T-cell (primary cell): ENCODE results near the gene CD84. TPM values are rescaled to one million over a fixed set of nuclear protein-coding genes. Genes with fewer than 3 reads are reported as not detected.
A peak's percentile ranks its signal among the peaks of the same experiment; 100 is the strongest.
"Not testable (repeated sequence)": the region's sequence is repeated elsewhere in the genome, so short reads cannot be mapped to it uniquely, and the experiment has no call there.

Experiments used
- ATAC-seq, 4 experiments: fragments of 200-7000 bp in 3 of 4; fragments of 150-1000 bp in 1 of 4; cut with Tn5 transposase; replicated peaks in 1 of 4; 1 replicate in 3 of 4; 2 replicates in 1 of 4; pipeline ENCODE4 v1.10.0; 2021; ENCODE audit warnings: moderate library complexity in 3 of 4, mild to moderate bottlenecking in 2 of 4, moderate number of reproducible peaks in 1 of 4
- CTCF ChIA-PET, 2 donors: fragments of 300-600 bp; sonication (Branson Sonifier 250); formaldehyde crosslinking; loops; one replicate each; lab custom pipeline; 2022; ENCODE audit warnings: antibody characterized with exemption in 2 of 2; lab: Charles Lee
- POLR2A ChIA-PET, 2 donors: fragments of 300-600 bp; sonication (Branson Sonifier 250); formaldehyde crosslinking; loops; one replicate each; lab custom pipeline; 2022; ENCODE audit warnings: antibody characterized with exemption in 2 of 2; lab: Charles Lee
- DNase-seq, 35 experiments: peaks; one replicate each; pipeline versions ENCODE4 v3.0.0 to v3.0.0-alpha.2; 2013 to 2023
- H3K27ac ChIP-seq: one replicate; pipeline ENCODE4 v1.5.1; 2013; ENCODE audit warnings: low read length
- H3K27me3 ChIP-seq, 2 experiments: replicated peaks in 1 of 2; 1 replicate in 1 of 2; 2 replicates in 1 of 2; pipeline versions ENCODE4 v1.6.1 to v1.7.0; 2013; ENCODE audit warnings: low read length in 1 of 2, mixed read lengths in 1 of 2; ENCODE audit not compliant: control insufficient read depth in 2 of 2, insufficient read depth in 2 of 2; ENCODE audit errors: extremely low read depth in 1 of 2
- H3K36me3 ChIP-seq, 2 donors: 1 replicate in 1 of 2; 2 replicates in 1 of 2; pipeline versions ENCODE4 v1.6.1 to v1.7.0; 2013; ENCODE audit warnings: low read length in 1 of 2; ENCODE audit not compliant: control insufficient read depth in 2 of 2, insufficient read depth in 1 of 2; ENCODE audit errors: extremely low read depth in 1 of 2
- H3K4me1 ChIP-seq, 2 experiments: 1 replicate in 1 of 2; 2 replicates in 1 of 2; pipeline versions ENCODE4 v1.6.1 to v1.7.0; 2013; ENCODE audit warnings: low read length in 2 of 2, mixed read lengths in 1 of 2; ENCODE audit not compliant: insufficient read depth in 2 of 2, control insufficient read depth in 1 of 2; ENCODE audit errors: extremely low read depth in 1 of 2
- H3K4me3 ChIP-seq, 2 donors: 1 replicate in 1 of 2; 2 replicates in 1 of 2; pipeline versions ENCODE4 v1.5.1 to v1.7.0; 2013; ENCODE audit warnings: mild to moderate bottlenecking in 2 of 2, low read length in 1 of 2, moderate library complexity in 1 of 2; ENCODE audit not compliant: control insufficient read depth in 1 of 2; ENCODE audit errors: extremely low read depth in 1 of 2
- H3K9me3 ChIP-seq: 2 replicates; pipeline ENCODE4 v1.7.0; 2013
- H3K27ac Mint-ChIP-seq, 2 donors: one replicate each; pipeline ENCODE4 v1.8.0; 2020 to 2021; ENCODE audit warnings: mild to moderate bottlenecking in 2 of 2, mixed read lengths in 2 of 2
- H3K27me3 Mint-ChIP-seq, 2 donors: one replicate each; pipeline ENCODE4 v1.8.0; 2021 to 2022; ENCODE audit warnings: mixed read lengths in 2 of 2
- H3K36me3 Mint-ChIP-seq: one replicate; pipeline ENCODE4 v1.8.0; 2021; ENCODE audit warnings: mixed read lengths
- H3K4me1 Mint-ChIP-seq, 3 donors: one replicate each; pipeline ENCODE4 v1.8.0; 2020 to 2022; ENCODE audit warnings: mixed read lengths in 3 of 3, mild to moderate bottlenecking in 1 of 3
- H3K4me3 Mint-ChIP-seq, 3 donors: one replicate each; pipeline ENCODE4 v1.8.0; 2020 to 2022; ENCODE audit warnings: mild to moderate bottlenecking in 3 of 3, mixed read lengths in 3 of 3, moderate library complexity in 3 of 3
- H3K9me3 Mint-ChIP-seq, 3 donors: one replicate each; pipeline ENCODE4 v1.8.0; 2020 to 2022; ENCODE audit warnings: mixed read lengths in 3 of 3
- WGBS: methylation state at CpG from one replicate; pipeline ENCODE4 v1.1.5; 2013; ENCODE audit warnings: missing lambda C conversion rate; ENCODE audit not compliant: insufficient coverage; 5-methylcytosine and 5-hydroxymethylcytosine counted together
- total RNA-seq, 35 experiments: library from RNA in 6 of 35; stranded (reverse) in 6 of 35; fragments of 120-200 nt in 1 of 35; gene quantifications; one replicate each; pipeline versions ENCODE4 v1.2.1 to v1.2.4 and lab custom pipeline; 2013 to 2026

CD84 gene
- total RNA-seq, 5 donors from 2014 or later (not counting 1 experiment from before 2014, with no cell fraction given): 47.5 to 97.4 (median 51.8) TPM

DNA sequence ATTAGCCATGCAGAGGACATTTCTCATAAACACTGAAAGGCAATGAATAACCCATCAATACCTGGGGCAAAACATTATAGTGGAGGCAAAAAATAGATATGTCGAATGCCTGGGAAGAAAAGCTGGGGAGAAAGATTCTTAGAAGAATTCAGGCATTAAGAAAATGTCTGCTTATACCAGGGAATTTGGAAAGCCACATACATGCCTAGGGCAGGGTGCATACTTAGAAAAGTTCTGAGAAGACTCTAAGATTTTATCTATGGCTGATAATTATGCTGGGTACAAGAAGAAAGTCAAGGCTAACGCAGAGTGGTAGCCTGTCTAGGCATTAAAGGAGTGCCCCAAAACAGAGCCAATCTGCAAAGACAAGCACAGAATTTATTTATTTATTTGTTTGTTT lies 74.6 kb downstream of the CD84 start:
- Mint-ChIP-seq H3K4me3 (peak overlapping the region in 1 of 3 donors; percentile 5), H3K27ac (peak overlapping the region in 1 of 2 donors; percentile 7), H3K36me3 (peaks cover 84% of the 10 kb centered on the region), H3K4me1 (peaks cover 57 to 67% (median 59%) of the 10 kb centered on the region in 3 donors), H3K9me3 (peaks cover 15 to 41% (median 17%) of the 10 kb centered on the region in 3 donors), H3K27me3 (no peaks in the 10 kb centered on the region)
- peaks cover 0 to 11% of the 10 kb centered on the region in 2 experiments for H3K4me1 ChIP-seq
- ChIA-PET CTCF (no interaction called here), POLR2A (no interaction called here)
- H3K27me3 ChIP-seq: no peaks in the 10 kb centered on the region
- H3K27ac ChIP-seq: no peak overlapping the region
- ATAC-seq (no peak), DNase-seq (no peak)
- no peak overlapping the region for H3K4me3 ChIP-seq
- WGBS: no CpG with 5 or more reads among the region's 2 CpGs
- H3K9me3 ChIP-seq: peaks cover 2% of the 10 kb centered on the region
- H3K36me3 ChIP-seq: peaks cover 4 to 20% of the 10 kb centered on the region in 2 donors

DNA sequence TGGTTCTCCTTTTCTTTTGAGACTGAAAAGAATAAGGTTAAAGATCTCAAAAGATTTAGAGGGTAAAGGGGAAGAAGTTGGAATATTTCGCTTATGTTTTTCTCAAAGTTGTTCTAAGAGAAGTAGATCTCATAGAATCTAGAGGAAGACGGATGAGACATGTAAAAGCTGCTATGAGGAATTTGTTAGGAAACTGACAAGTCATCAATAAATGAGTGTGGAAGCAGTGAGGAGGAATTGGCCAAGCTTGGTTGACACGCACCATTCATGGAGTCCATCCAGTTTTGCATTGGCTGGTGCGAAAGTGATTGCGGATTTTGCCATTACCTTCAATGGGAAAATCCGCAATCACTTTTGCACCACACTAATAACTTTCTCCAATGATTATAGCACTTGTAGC lies 76.2 kb downstream of the CD84 start:
- H3K27ac ChIP-seq: no peak overlapping the region
- H3K27me3 Mint-ChIP-seq: no peaks in the 10 kb centered on the region
- H3K4me3 ChIP-seq: no peak overlapping the region
- ChIA-PET CTCF (no interaction called here), POLR2A (no interaction called here)
- H3K36me3 ChIP-seq: peaks cover 4 to 23% of the 10 kb centered on the region in 2 donors
- H3K4me1 ChIP-seq: peaks cover 0 to 11% of the 10 kb centered on the region in 2 experiments
- no peaks in the 10 kb centered on the region for H3K27me3 ChIP-seq
- DNase-seq: no peak
- H3K4me1 Mint-ChIP-seq: peaks cover 62 to 74% (median 64%) of the 10 kb centered on the region in 3 donors
- H3K27ac Mint-ChIP-seq: peak overlapping the region; percentile 13 to 21
- peaks cover 2% of the 10 kb centered on the region for H3K9me3 ChIP-seq
- H3K9me3 Mint-ChIP-seq: peaks cover 15 to 38% (median 21%) of the 10 kb centered on the region in 3 donors
- H3K36me3 Mint-ChIP-seq: peaks cover 84% of the 10 kb centered on the region
- H3K4me3 Mint-ChIP-seq: no peak overlapping the region
- 95% methylated on average over 2 of the region's 6 CpGs for WGBS
- no peak for ATAC-seq

DNA sequence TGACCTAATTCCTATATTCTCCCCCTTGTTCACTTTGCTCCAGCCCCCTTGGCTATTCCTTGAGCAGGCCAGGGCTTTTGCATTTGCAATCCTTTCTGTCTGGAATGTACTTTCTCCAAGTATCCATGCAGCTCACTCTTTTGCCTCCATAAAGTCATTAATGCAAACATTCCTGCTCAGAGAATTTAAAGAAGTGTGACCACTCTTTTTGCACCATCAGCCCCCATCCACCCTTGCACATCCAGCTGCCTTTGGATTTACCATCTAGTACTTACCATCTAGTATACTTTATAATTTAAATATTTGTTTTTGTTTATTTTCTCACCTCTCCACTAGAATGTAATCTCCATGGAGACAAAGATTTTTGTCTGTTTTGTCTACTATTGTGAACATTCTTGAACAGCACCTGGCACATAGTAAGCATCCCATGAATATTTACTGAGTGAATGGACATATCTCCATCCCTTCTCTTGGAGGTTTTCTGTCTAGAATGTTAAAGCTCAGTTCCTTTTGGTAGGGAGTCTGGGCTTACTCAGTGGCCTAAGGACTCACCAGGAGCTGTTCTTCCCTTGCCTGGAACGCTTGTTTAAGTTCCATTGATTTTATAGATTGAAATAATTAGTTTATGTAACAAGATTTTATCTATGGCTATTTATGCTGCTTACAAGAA lies 78.8 kb downstream of the CD84 start:
- peaks cover 66% of the 10 kb centered on the region for H3K36me3 Mint-ChIP-seq
- ATAC-seq (no peak), DNase-seq (no peak)
- peaks cover 0 to 10% of the 10 kb centered on the region in 2 experiments for H3K4me1 ChIP-seq
- no peak overlapping the region for H3K4me3 Mint-ChIP-seq
- H3K27me3 Mint-ChIP-seq: no peaks in the 10 kb centered on the region
- H3K27ac Mint-ChIP-seq: peak overlapping the region; percentile 4 to 53
- no peak overlapping the region for H3K27ac ChIP-seq
- H3K27me3 ChIP-seq: no peaks in the 10 kb centered on the region
- no peak overlapping the region for H3K4me3 ChIP-seq
- H3K9me3 ChIP-seq: no peaks in the 10 kb centered on the region
- H3K36me3 ChIP-seq: peaks cover 4 to 30% of the 10 kb centered on the region in 2 donors
- peaks cover 50 to 74% (median 64%) of the 10 kb centered on the region in 3 donors for H3K4me1 Mint-ChIP-seq
- WGBS: no CpG with 5 or more reads among the region's 1 CpG
- ChIA-PET CTCF (interaction anchor here (0.5 to 1.8 kb wide), 2 partner anchors 41 to 772 kb away, joined by 4 to 5 read pairs; no protein-coding TSS in a partner anchor), POLR2A (no interaction called here)
- peaks cover 1 to 13% (median 7%) of the 10 kb centered on the region in 3 donors for H3K9me3 Mint-ChIP-seq

GRCh38 chr1:160499631-160500030 lies 79.7 kb downstream of the CD84 start:
- H3K4me3 Mint-ChIP-seq: no peak overlapping the region
- peaks cover 0 to 9% (median 7%) of the 10 kb centered on the region in 3 donors for H3K9me3 Mint-ChIP-seq
- Histone ChIP-seq H3K36me3 (peaks cover 4 to 33% of the 10 kb centered on the region in 2 donors), H3K9me3 (no peaks in the 10 kb centered on the region), H3K27ac (no peak overlapping the region), H3K27me3 (no peaks in the 10 kb centered on the region), H3K4me1 (peaks cover 0 to 8% of the 10 kb centered on the region in 2 experiments), H3K4me3 (no peak overlapping the region)
- ChIA-PET CTCF (no interaction called here), POLR2A (no interaction called here)
- peaks cover 42 to 75% (median 65%) of the 10 kb centered on the region in 3 donors for H3K4me1 Mint-ChIP-seq
- DNase-seq (no peak), ATAC-seq (no peak)
- 90% methylated on average over 1 of the region's 1 CpG for whole genome bisulfite sequencing
- H3K27me3 Mint-ChIP-seq: no peaks in the 10 kb centered on the region
- H3K27ac Mint-ChIP-seq: peak overlapping the region in 1 of 2 donors; percentile 41
- H3K36me3 Mint-ChIP-seq: peaks cover 68% of the 10 kb centered on the region

DNA sequence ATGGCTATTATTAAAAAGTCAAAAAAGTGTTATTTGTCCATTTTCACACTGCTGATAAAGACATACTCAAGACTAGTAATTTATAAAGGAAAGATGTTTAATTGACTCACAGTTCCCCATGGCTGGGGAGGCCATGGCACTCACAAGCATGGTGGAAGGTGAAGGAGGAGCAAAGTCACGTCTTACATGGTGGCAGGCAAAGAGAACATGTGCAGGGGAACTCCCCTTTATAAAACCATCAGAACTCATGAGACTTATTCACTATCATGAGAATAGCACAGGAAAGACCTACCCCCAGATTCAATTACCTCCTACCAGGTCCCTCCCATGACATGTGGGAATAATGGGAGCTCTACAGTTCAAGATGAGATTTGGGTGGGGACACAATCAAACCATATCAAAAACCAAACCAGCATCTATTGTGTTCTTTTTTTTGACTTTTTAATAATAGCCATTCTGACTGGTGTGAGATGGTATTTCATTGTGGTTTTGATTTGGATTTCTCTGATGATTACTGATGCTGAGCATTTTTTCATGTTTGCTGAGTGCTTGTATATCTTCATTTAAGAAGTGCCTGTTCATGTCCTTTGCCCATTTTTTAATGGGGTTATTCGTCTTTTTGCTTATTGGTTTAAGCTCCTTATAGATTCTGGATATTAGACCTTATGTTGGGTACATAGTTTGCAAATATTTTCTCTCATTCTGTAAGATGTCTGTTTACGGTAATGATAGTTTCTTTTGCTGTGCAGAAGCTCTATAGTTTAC lies 80.8 kb downstream of the CD84 start:
- Mint-ChIP-seq H3K36me3 (peaks cover 61% of the 10 kb centered on the region), H3K4me1 (peaks cover 31 to 66% (median 54%) of the 10 kb centered on the region in 3 donors), H3K27ac (peak overlapping the region in 1 of 2 donors; percentile 13)
- ATAC-seq, H3K27ac ChIP-seq, H3K4me1 ChIP-seq, H3K9me3 ChIP-seq, H3K27me3 Mint-ChIP-seq, DNase-seq, H3K9me3 Mint-ChIP-seq, H3K27me3 ChIP-seq, H3K4me3 ChIP-seq, H3K4me3 Mint-ChIP-seq: not testable (repeated sequence)
- POLR2A ChIA-PET: interaction anchor here in 1 of 2 donors (0.7 kb wide), 1 partner anchor 11 kb away, joined by 4 read pairs; no protein-coding TSS in a partner anchor
- 100% methylated on average over 1 of the region's 3 CpGs for WGBS
- peaks cover 4 to 42% of the 10 kb centered on the region in 2 donors for H3K36me3 ChIP-seq
- CTCF ChIA-PET: interaction anchor here (0.5 to 0.6 kb wide), 5 partner anchors 15 to 307 kb away, joined by 3 to 9 read pairs (median 3); partner anchors contain the start of gene SLAMF6 (in 1 of the 2)

DNA sequence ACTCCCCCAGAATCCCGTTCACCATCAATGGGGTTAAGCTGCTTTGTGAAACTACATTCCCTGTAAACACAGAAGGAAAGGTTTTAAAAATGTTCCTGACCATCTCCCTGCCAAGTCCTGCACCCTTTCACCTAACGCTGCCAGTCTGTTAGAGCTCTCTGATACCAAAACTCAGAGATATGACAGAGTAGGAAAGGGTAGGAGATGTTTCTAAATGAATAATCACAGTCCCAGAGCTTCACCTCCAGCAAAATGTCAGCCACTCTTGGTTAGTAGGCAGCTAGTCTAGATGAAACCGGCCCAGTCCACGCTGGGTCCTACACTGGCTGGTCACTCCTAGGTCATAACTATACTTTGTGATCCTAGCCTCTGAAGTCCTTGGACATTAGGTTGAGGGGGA lies 83.0 kb downstream of the CD84 start:
- Mint-ChIP-seq H3K27me3 (no peaks in the 10 kb centered on the region), H3K27ac (peak overlapping the region; percentile 50 to 71), H3K4me3 (no peak overlapping the region), H3K4me1 (peaks cover 9 to 46% (median 35%) of the 10 kb centered on the region in 3 donors), H3K9me3 (peaks cover 0 to 9% (median 7%) of the 10 kb centered on the region in 3 donors), H3K36me3 (peaks cover 43% of the 10 kb centered on the region)
- Histone ChIP-seq H3K9me3 (no peaks in the 10 kb centered on the region), H3K36me3 (peaks cover 4 to 56% of the 10 kb centered on the region in 2 donors), H3K27ac (no peak overlapping the region), H3K4me1 (no peaks in the 10 kb centered on the region), H3K4me3 (no peak overlapping the region), H3K27me3 (no peaks in the 10 kb centered on the region)
- WGBS: 83% methylated on average over 2 of the region's 4 CpGs
- POLR2A ChIA-PET: no interaction called here
- CTCF ChIA-PET: no interaction called here
- no peak for ATAC-seq
- DNase-seq: no peak
